HepG2 (cell line): ENCODE data around the gene FOCAD. TPM values are rescaled to one million over a fixed set of nuclear protein-coding genes. Genes with fewer than 3 reads are reported as not detected.

Experiments used
- ATAC-seq: fragments of 200-7000 bp; cut with Tn5 transposase; 3 replicates; pipeline ENCODE4 v1.9.1; 2020; ENCODE audit warnings: mild to moderate bottlenecking, moderate library complexity
- BruUV-seq: library from RNA; stranded (reverse); fragments of 400-500 nt; replicated peaks from 2 replicates; lab custom pipeline; 2021; lab: Mats Ljungman, UMichigan
- CTCF ChIA-PET: fragments of 300-600 bp; formaldehyde crosslinking; extraction: SDS; loops from one replicate; lab custom pipeline; 2021; ENCODE audit warnings: low total read pairs, inconsistent platforms, low intra/inter-chr PET ratio; lab: Yijun Ruan, JAX
- POLR2A ChIA-PET: fragments of 350-600 bp; sonication (Branson Sonifier 250); formaldehyde crosslinking; loops from one replicate; lab custom pipeline; 2020; ENCODE audit warnings: antibody characterized with exemption, inconsistent platforms; lab: Yijun Ruan, JAX
- DNase-seq: peaks from one replicate; pipeline ENCODE4 v3.0.0-alpha.2; 2015; ENCODE audit warnings: low spot score
- FAIRE-seq: peaks from 3 replicates; lab custom pipeline; 2011; peaks lifted over from hg19 to GRCh38; lab: Jason Lieb, UNC
- H2AFZ ChIP-seq: one replicate; pipeline ENCODE4 v1.6.1; 2011; ENCODE audit warnings: low read length, inconsistent platforms
- H3K27ac ChIP-seq: fragments of 300-600 bp; 3 replicates; pipeline ENCODE4 v1.8.0; 2011; ENCODE audit warnings: mixed run types, mild to moderate bottlenecking, mixed read lengths, low read length, inconsistent platforms; ENCODE audit not compliant: insufficient read depth; ENCODE audit errors: extremely low read length
- H3K27me3 ChIP-seq, 2 experiments: fragments of 200-600 bp in 1 of 2; 2 replicates in 1 of 2; 3 replicates in 1 of 2; pipeline versions ENCODE4 v1.6.0 to v1.8.0; 2011; ENCODE audit warnings: low read length in 2 of 2, mild to moderate bottlenecking in 2 of 2, moderate library complexity in 2 of 2, inconsistent platforms in 1 of 2; ENCODE audit not compliant: insufficient read depth in 2 of 2, control insufficient read depth in 1 of 2
- H3K36me3 ChIP-seq, 2 experiments: fragments of 200-600 bp in 1 of 2; replicated peaks in 1 of 2; 2 replicates in 1 of 2; 3 replicates in 1 of 2; pipeline versions ENCODE4 v1.5.1 to v1.8.0; 2011; ENCODE audit warnings: low read length in 2 of 2, inconsistent platforms in 1 of 2; ENCODE audit not compliant: insufficient read depth in 2 of 2, control insufficient read depth in 1 of 2
- H3K4me1 ChIP-seq: 2 replicates; pipeline ENCODE4 v1.5.1; 2012; ENCODE audit warnings: low read length, inconsistent platforms; ENCODE audit not compliant: insufficient read depth
- H3K4me2 ChIP-seq: 2 replicates; pipeline ENCODE4 v1.6.0; 2011; ENCODE audit warnings: low read depth, low read length, inconsistent platforms
- H3K4me3 ChIP-seq, 3 experiments: fragments of 200-600 bp in 1 of 3; sonication (generic), shearing (Covaris generic) in 1 of 3; replicated peaks in 1 of 3; 2 replicates each; pipeline ENCODE4 v1.5.1; 2011 to 2016; ENCODE audit warnings: low read length in 3 of 3, inconsistent platforms in 2 of 3, low read depth in 2 of 3, mild to moderate bottlenecking in 2 of 3, control low read depth in 1 of 3, mixed read lengths in 1 of 3; ENCODE audit not compliant: insufficient read depth in 1 of 3
- H3K79me2 ChIP-seq: one replicate; pipeline ENCODE4 v1.6.1; 2011; ENCODE audit warnings: low read length, inconsistent platforms; ENCODE audit not compliant: insufficient read depth
- H3K9ac ChIP-seq: 2 replicates; pipeline ENCODE4 v1.6.0; 2011; ENCODE audit warnings: mild to moderate bottlenecking, low read depth, low read length, inconsistent platforms; ENCODE audit not compliant: insufficient read depth
- H3K9me3 ChIP-seq: 2 replicates; pipeline ENCODE4 v1.5.1; 2012; ENCODE audit warnings: mild to moderate bottlenecking, low read length
- H4K20me1 ChIP-seq: 2 replicates; pipeline ENCODE4 v1.6.0; 2011; ENCODE audit warnings: inconsistent platforms, mild to moderate bottlenecking, low read length, moderate library complexity; ENCODE audit not compliant: insufficient read depth
- HNRNPL ChIP-seq: fragments of 200-400 bp; formaldehyde crosslinking; IDR thresholded peaks from 2 replicates; pipeline ENCODE4 v1.6.1; 2017; ENCODE audit warnings: mild to moderate bottlenecking, low read depth, low read length
- ZFY ChIP-seq: sonication (generic); formaldehyde crosslinking; IDR thresholded peaks from 2 replicates; pipeline ENCODE4 v1.4.0; 2020; ENCODE audit warnings: missing genetic modification reagents
- ZNF3 ChIP-seq: IDR thresholded peaks from 2 replicates; pipeline ENCODE4 v1.7.0; 2017; ENCODE audit warnings: inconsistent platforms
- ZNF878 ChIP-seq: sonication (generic); formaldehyde crosslinking; IDR thresholded peaks from 2 replicates; pipeline ENCODE4 v1.8.1; 2023; ENCODE audit warnings: mild to moderate bottlenecking, missing genetic modification reagents, moderate library complexity
- ZZZ3 ChIP-seq: sonication (generic); formaldehyde crosslinking; IDR thresholded peaks from 2 replicates; pipeline ENCODE4 v1.4.0; 2020; ENCODE audit warnings: missing genetic modification reagents, mild to moderate bottlenecking, borderline replicate concordance
- WGBS: methylation state at CpG from one replicate; pipeline ENCODE4 v1.1.6; 2017; ENCODE audit warnings: low lambda C conversion rate; 5-methylcytosine and 5-hydroxymethylcytosine counted together
- in situ Hi-C: cut with HindIII; loops from 2 replicates; pipeline ENCODE4 v1.10.0; 2017; ENCODE audit warnings: low pct_unique_long_range_greater_than_20kb; ENCODE audit not compliant: extremely low pct_ligation_motif_present
- intact Hi-C: fragments of 100-400 bp; cut with micrococcal nuclease; formaldehyde crosslinking; loops from one replicate; pipeline ENCODE4 v1.10.0; 2022; ENCODE audit not compliant: unreplicated experiment
- polyA plus RNA-seq, 8 experiments: library from polyadenylated mRNA; depleted of rRNA in 3 of 8; stranded (reverse) in 7 of 8; unstranded in 1 of 8; fragments of >200 nt; fragmentation: Illumina TruSeq in 4 of 8; extraction: Trizol in 4 of 8; gene quantifications; 2 replicates each; pipeline versions ENCODE4 v1.2.1 to v1.2.3, GENCODE V29; 2011 to 2016; ENCODE audit warnings: low read depth in 4 of 8, missing spikeins in 1 of 8, mixed read lengths in 1 of 8; ENCODE audit not compliant: insufficient read depth in 1 of 8
- total RNA-seq, 5 experiments: library from RNA; depleted of rRNA; stranded (reverse); fragments of >200 nt; fragmentation: Illumina TruSeq; extraction: Trizol; gene quantifications; 2 replicates each; pipeline ENCODE4 v1.2.3, GENCODE V29; 2016; ENCODE audit warnings: low read depth in 1 of 5
- TF ChIP-seq, protein P1 (sequence below): IDR thresholded peaks from 2 replicates; pipeline ENCODE4 v1.6.1; 2012; ENCODE audit warnings: low read length, improper control_type of control experiment
- TF ChIP-seq, protein P2 (sequence below): sonication (generic); formaldehyde crosslinking; IDR thresholded peaks from 2 replicates; pipeline ENCODE4 v1.8.1; 2023; ENCODE audit warnings: mild to moderate bottlenecking, moderate library complexity, missing genetic modification reagents

Gene FOCAD
- total and polyA plus RNA-seq, 2 of the 13 experiments (the other 11 are each of a cell fraction or from before 2014, with no cell fraction given), result 18.0 to 31.1 TPM

DNA sequence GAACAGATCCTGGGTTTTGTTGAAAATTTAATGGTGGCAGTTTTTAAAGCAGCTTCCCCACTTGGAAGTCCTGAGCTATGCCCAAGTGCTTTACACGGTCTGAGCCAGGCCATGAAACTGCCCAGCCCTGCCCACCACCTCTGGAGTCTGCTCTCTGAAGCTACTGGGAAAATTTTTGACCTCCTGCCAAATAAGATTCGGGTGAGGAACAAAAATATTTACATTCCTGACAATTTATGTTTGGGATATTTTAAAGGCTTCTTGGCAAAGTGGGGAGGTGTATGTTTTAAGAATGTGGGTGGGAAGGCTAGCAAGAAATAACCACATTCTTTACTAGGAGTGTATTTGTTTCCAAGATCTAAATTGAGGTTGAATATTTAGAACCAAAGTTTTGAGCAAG lies 297.4 kb downstream of the FOCAD start:
- DNase-seq, result no peak
- Histone ChIP-seq H4K20me1 (no peaks in the 10 kb centered on the region), H3K9ac (no peak overlapping the region), H3K9me3 (no peaks in the 10 kb centered on the region), H3K36me3 (peaks cover 0 to 2% of the 10 kb centered on the region in 2 experiments; a peak in 2 of 5 replicates), H3K79me2 (no peaks in the 10 kb centered on the region), H3K4me3 (no peak overlapping the region), H3K4me2 (no peak overlapping the region)
- BruUV-seq, result no TSS peak
- CTCF ChIA-PET, result no interaction called here
- ATAC-seq, result no peak
- POLR2A ChIA-PET, result no interaction called here
- WGBS, result 67% methylated on average over 2 of the region's 2 CpGs
- no peak for FAIRE-seq
- in situ Hi-C loops, result no loop called here
- TF ChIP-seq ZNF3 (CRISPR knock-in tag) (no peak), ZZZ3 (no peak), HNRNPL (no peak), ZFY (CRISPR knock-in tag) (no peak), ZNF878 (no peak)
- TF ChIP-seq, protein P1, sequence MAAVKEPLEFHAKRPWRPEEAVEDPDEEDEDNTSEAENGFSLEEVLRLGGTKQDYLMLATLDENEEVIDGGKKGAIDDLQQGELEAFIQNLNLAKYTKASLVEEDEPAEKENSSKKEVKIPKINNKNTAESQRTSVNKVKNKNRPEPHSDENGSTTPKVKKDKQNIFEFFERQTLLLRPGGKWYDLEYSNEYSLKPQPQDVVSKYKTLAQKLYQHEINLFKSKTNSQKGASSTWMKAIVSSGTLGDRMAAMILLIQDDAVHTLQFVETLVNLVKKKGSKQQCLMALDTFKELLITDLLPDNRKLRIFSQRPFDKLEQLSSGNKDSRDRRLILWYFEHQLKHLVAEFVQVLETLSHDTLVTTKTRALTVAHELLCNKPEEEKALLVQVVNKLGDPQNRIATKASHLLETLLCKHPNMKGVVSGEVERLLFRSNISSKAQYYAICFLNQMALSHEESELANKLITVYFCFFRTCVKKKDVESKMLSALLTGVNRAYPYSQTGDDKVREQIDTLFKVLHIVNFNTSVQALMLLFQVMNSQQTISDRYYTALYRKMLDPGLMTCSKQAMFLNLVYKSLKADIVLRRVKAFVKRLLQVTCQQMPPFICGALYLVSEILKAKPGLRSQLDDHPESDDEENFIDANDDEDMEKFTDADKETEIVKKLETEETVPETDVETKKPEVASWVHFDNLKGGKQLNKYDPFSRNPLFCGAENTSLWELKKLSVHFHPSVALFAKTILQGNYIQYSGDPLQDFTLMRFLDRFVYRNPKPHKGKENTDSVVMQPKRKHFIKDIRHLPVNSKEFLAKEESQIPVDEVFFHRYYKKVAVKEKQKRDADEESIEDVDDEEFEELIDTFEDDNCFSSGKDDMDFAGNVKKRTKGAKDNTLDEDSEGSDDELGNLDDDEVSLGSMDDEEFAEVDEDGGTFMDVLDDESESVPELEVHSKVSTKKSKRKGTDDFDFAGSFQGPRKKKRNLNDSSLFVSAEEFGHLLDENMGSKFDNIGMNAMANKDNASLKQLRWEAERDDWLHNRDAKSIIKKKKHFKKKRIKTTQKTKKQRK, result no peak
- TF ChIP-seq, protein P2, sequence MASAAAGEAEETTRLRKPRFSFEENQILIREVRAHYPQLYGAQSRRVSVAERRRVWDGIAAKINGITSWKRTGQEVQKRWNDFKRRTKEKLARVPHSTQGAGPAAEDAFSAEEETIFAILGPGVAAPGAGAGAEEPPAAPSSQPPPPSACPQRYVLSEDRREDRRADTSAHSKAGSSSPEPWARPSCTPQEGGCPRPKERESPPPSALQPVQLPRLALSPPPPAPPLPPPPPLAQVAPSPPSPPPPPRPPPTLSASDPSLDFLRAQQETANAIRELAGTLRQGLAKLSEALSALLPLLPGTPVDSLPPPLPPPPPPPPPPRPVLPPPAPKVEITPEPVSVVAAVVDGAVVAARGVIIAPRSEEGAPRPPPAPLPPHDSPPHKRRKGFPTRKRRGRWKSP (CRISPR knock-in tag), result no peak
- TF ChIP-seq, all 625 proteins: peak for 0
- Histone ChIP-seq H3K4me1 (no peaks in the 10 kb centered on the region), H2AFZ (no peak overlapping the region), H3K27me3 (no peaks in the 10 kb centered on the region), H3K27ac (no peak overlapping the region)
- intact Hi-C loops, result no loop called here
